Esophagus squamous epithelium (tissue), 5 donors: ENCODE data around the gene STRBP. TPM values are rescaled to one million over a fixed set of nuclear protein-coding genes. Genes with fewer than 3 reads are reported as not detected.
A peak's percentile ranks its signal among the peaks of the same experiment; 100 is the strongest.
"Not testable (repeated sequence)": the region's sequence is repeated elsewhere in the genome, so short reads cannot be mapped to it uniquely, and the experiment has no call there.

Source experiments
- DNase-seq: peaks from one replicate; lab custom pipeline; 2025; lab: John Stamatoyannopoulos, UW
- H3K27ac ChIP-seq, 4 donors: fragments of 200-600 bp; sonication (generic); one replicate each; pipeline ENCODE4 v1.5.1; 2016 to 2019; ENCODE audit warnings: mild to moderate bottlenecking in 1 of 4
- H3K27me3 ChIP-seq, 4 donors: fragments of 200-600 bp; sonication (generic); 1 replicate in 3 of 4; 2 replicates in 1 of 4; pipeline versions ENCODE4 v1.5.1 to v1.6.0; 2017 to 2021; ENCODE audit warnings: antibody characterized with exemption in 1 of 4
- H3K36me3 ChIP-seq, 3 donors: fragments of 200-600 bp; sonication (generic); one replicate each; pipeline ENCODE4 v1.5.1; 2016 to 2019
- H3K4me1 ChIP-seq, 3 donors: fragments of 200-600 bp; sonication (generic); one replicate each; pipeline ENCODE4 v1.5.1; 2017 to 2019
- H3K4me3 ChIP-seq, 4 donors: fragments of 200-600 bp; sonication (generic); 1 replicate in 3 of 4; 2 replicates in 1 of 4; pipeline ENCODE4 v1.5.1; 2016 to 2019; ENCODE audit warnings: mild to moderate bottlenecking in 2 of 4, moderate library complexity in 1 of 4
- H3K9me3 ChIP-seq, 3 donors: fragments of 200-600 bp; sonication (generic); one replicate each; pipeline ENCODE4 v1.5.1; 2016 to 2019
- CTCF ChIP-seq, 6 experiments: fragments of 450-650 bp in 4 of 6; fragments of 200-600 bp in 2 of 6; sonication (generic) in 2 of 6; IDR thresholded peaks; one replicate each; pipeline ENCODE4 v1.5.1; 2016 to 2019; ENCODE audit warnings: antibody characterized with exemption in 6 of 6, mild to moderate bottlenecking in 4 of 6, moderate library complexity in 4 of 6
- POLR2A ChIP-seq, 4 donors: fragments of 450-650 bp; IDR thresholded peaks; one replicate each; pipeline ENCODE4 v1.6.1; 2017; ENCODE audit warnings: antibody characterized with exemption in 4 of 4, mild to moderate bottlenecking in 4 of 4, moderate library complexity in 3 of 4
- WGBS, 2 donors: methylation state at CpG; one replicate each; pipeline ENCODE4 v1.1.5; 2018; 5-methylcytosine and 5-hydroxymethylcytosine counted together
- intact Hi-C: fragments of 100-400 bp; cut with DNase I; formaldehyde crosslinking; loops from one replicate; pipeline ENCODE4 v1.15.0; 2022
- total RNA-seq, 4 donors: library from RNA; depleted of rRNA; stranded (reverse); fragments of >200 nt; gene quantifications; one replicate each; pipeline ENCODE4 v1.1.0, GENCODE V29; 2016
- donor health status: DM: yes; HTN: yes; CAD: no.

STRBP gene
- total RNA-seq, 4 donors from 2014 or later = 22.7 to 26.1 (median 23.6) TPM

GRCh38 chr9:123278361-123278760 lies 10.0 kb upstream of the STRBP start:
- DNase-seq = no peak

GRCh38 chr9:123276551-123276950 lies 8.2 kb upstream of the STRBP start:
- intact Hi-C loops = no loop called here
- TF ChIP-seq POLR2A (IDR thresholded peaks at IDR 0.05) (no peak), CTCF (IDR thresholded peaks at IDR 0.05) (no peak)
- Histone ChIP-seq H3K9me3 (no peaks in the 10 kb centered on the region), H3K4me1 (no peaks in the 10 kb centered on the region), H3K4me3 (no peak overlapping the region), H3K27ac (no peak overlapping the region), H3K36me3 (no peaks in the 10 kb centered on the region), H3K27me3 (no peaks in the 10 kb centered on the region)
- DNase-seq = no peak

More at GRCh38 chr9:123278361-123278760, 10.0 kb upstream of the STRBP start:
- Histone ChIP-seq H3K27ac (no peak overlapping the region), H3K9me3 (no peaks in the 10 kb centered on the region), H3K27me3 (no peaks in the 10 kb centered on the region), H3K4me1 (peaks cover 0 to 10% (median 0%) of the 10 kb centered on the region in 3 donors), H3K4me3 (no peak overlapping the region), H3K36me3 (no peaks in the 10 kb centered on the region)
- intact Hi-C loops = no loop called here
- 74 to 77% methylated on average over 3 of the region's 3 CpGs for WGBS, 2 donors
- TF ChIP-seq POLR2A (IDR thresholded peaks at IDR 0.05) = no peak
- TF ChIP-seq CTCF (IDR thresholded peaks at IDR 0.05) = no peak

- H3K27me3 ChIP-seq, H3K27ac ChIP-seq, H3K36me3 ChIP-seq, H3K4me3 ChIP-seq, DNase-seq, intact Hi-C loops, H3K9me3 ChIP-seq: not testable (repeated sequence)
- H3K4me1 ChIP-seq = peaks cover 10 to 26% (median 13%) of the 10 kb centered on the region in 3 donors
- WGBS, 2 donors = 90 to 99% methylated on average over 4 to 6 of the region's 6 CpGs
These were observed 2.7 kb upstream of the STRBP start for GRCh38 chr9:123271133-123271532.

GRCh38 chr9:123269281-123269680 lies 895 bp upstream of the STRBP start:
- 55 to 71% methylated on average over 7 of the region's 7 CpGs for WGBS, 2 donors
- no peak for TF ChIP-seq POLR2A (IDR thresholded peaks at IDR 0.05)
- no peak for TF ChIP-seq CTCF (IDR thresholded peaks at IDR 0.05)
- H3K4me1 ChIP-seq = peaks cover 10 to 36% (median 13%) of the 10 kb centered on the region in 3 donors
- DNase-seq = no peak
- H3K9me3 ChIP-seq = no peaks in the 10 kb centered on the region
- intact Hi-C loops = no loop called here
- peak overlapping the region; percentile 84 to 88 (median 85) for H3K27ac ChIP-seq
- H3K36me3 ChIP-seq = no peaks in the 10 kb centered on the region
- H3K4me3 ChIP-seq = peak overlapping the region; percentile 67 to 89 (median 82)
- H3K27me3 ChIP-seq = no peaks in the 10 kb centered on the region

GRCh38 chr9:123268199-123268464 lies 254 bp downstream of the STRBP start:
- Histone ChIP-seq H3K4me1 (peaks cover 10 to 42% (median 13%) of the 10 kb centered on the region in 3 donors), H3K27me3 (no peaks in the 10 kb centered on the region), H3K4me3 (peak overlapping the region; percentile 67 to 89 (median 82)), H3K27ac (peak overlapping the region; percentile 76 to 88 (median 85)), H3K36me3 (no peaks in the 10 kb centered on the region), H3K9me3 (no peaks in the 10 kb centered on the region)
- no CpG with 5 or more reads among the region's 49 CpGs for WGBS, 2 donors
- TF ChIP-seq POLR2A (IDR thresholded peaks at IDR 0.05) = no peak
- intact Hi-C loops = no loop called here
- no peak for DNase-seq

- intact Hi-C loops = no loop called here
- peaks cover 13 to 47% (median 14%) of the 10 kb centered on the region in 3 donors for H3K4me1 ChIP-seq
- H3K4me3 ChIP-seq = peak overlapping the region; percentile 67 to 89 (median 82)
- peak in 1 of 6 experiments; percentile 2 for TF ChIP-seq CTCF (IDR thresholded peaks at IDR 0.05)
- TF ChIP-seq POLR2A (IDR thresholded peaks at IDR 0.05) = no peak
- no peak for DNase-seq
- WGBS, 2 donors = 8 to 9% methylated on average over 8 to 20 of the region's 34 CpGs
- no peaks in the 10 kb centered on the region for H3K36me3 ChIP-seq
- H3K27ac ChIP-seq = peak overlapping the region; percentile 76 to 88 (median 85)
- no peaks in the 10 kb centered on the region for H3K27me3 ChIP-seq
- no peaks in the 10 kb centered on the region for H3K9me3 ChIP-seq
These were observed 746 bp downstream of the STRBP start for GRCh38 chr9:123267481-123268198.
